Measurements from ENCODE around the gene STRBP. TPM values are rescaled to one million over a fixed set of nuclear protein-coding genes. Genes with fewer than 3 reads are reported as not detected.
A peak's percentile ranks its signal among the peaks of the same experiment; 100 is the strongest.

STRBP gene
- polyA plus RNA-seq, 5 donors = 30.4 to 38.3 (median 37.5) TPM

- DNase-seq = no peak
These were observed 169.3 kb downstream of the STRBP start for GRCh38 chr9:123099042-123099441.

DNA sequence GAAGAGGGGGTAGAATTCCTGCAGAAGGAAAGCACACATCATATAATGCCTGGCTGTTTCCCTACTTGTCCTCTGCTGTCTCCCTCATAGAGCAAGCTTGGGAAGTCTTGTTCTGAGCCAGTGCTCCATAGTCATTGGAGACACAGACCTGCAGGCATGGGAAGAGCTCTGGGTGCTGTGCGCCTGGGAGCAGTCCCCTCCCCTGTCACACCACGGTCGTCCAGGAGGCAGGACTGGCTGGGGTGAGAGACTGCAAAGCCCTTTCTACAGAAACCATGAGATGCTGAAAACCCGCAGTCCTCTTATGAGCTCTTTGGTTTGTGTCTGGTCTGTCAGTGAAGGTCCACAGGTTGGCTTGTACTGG lies 170.3 kb downstream of the STRBP start:
- no peak for DNase-seq

DNA sequence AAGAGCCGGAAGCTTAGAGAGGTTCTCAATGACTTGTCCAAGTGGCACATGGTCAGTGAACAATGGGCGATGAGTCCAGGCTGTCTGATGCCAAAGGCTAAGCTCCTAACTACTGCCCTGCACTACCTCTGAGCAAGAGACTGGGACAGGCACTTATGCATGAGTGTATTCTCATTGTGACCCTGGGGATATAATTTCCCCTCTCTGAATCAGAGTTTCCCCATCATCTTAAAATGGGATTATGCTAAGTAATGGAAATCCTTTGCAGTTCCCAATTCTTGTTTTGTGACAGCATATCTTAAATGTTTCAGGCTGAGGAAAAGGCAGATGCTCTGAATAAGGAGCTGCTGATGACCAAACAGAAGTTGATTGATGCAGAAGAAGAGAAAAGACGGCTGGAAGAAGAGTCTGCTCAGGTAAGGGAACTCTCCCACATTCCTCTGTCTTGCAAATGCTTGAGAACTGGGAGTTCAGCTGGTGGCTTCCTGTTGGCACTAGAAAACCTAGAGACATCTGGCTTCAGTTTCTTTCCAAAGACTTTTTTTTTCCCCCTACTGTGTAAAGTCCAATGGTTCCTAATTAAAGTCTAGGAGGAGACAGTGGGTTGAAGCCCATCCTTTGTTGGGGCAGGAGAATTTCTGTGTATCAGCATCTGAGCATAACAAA lies 170.8 kb downstream of the STRBP start:
- DNase-seq = no peak

- DNase-seq = no peak
These were observed 171.4 kb downstream of the STRBP start for GRCh38 chr9:123096987-123097386.

DNA sequence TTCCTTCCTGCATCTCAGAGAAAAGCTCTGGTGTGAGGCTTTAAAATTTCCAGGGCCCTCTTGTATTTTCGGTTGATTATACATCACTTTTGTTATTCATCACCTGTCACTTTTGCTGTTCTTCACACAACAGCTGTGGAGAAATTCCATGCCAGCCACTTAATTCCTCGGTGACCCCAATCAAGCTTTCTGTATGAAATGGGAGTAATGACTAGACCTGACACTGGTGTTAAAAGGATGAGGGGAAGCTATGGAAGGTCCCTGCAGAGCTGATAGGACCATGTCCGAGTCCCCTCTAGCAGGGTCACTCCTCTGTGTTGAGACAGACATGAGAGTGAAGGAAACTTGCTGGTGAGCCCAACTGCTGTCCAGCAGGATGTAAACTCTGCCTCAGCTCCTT lies 175.2 kb downstream of the STRBP start:
- DNase-seq = no peak

- DNase-seq = no peak
These were observed 176.9 kb downstream of the STRBP start for GRCh38 chr9:123091459-123091858.

DNA sequence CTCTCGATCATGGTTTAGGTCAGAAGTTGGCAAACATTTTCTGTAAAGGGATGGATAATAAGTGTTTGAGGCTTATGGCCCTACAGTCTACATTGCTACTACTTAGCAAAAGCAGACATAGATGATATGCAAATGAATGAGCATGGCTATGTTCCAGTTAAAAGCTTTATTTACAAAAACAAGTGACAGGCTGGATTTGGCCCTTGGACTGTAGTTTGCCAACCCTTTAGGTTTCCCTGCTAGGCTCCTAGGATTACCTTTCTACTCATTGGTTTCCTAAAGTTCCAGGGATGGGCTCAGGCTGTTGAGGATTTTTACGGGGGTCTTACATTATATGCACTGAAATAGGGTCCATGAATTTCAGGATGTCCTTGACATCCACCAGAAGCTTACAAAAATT lies 177.4 kb downstream of the STRBP start:
- DNase-seq = no peak

GRCh38 chr9:123090198-123090896 lies 178.0 kb downstream of the STRBP start:
- DNase-seq = no peak

GRCh38 chr9:123089790-123090189 lies 178.6 kb downstream of the STRBP start:
- no peak for DNase-seq

GRCh38 chr9:123089040-123089439 lies 179.3 kb downstream of the STRBP start:
- DNase-seq = no peak

- no peak for DNase-seq
These were observed 181.0 kb downstream of the STRBP start for GRCh38 chr9:123087359-123087888.

GRCh38 chr9:123085916-123086315 lies 182.5 kb downstream of the STRBP start:
- no peak for DNase-seq

DNA sequence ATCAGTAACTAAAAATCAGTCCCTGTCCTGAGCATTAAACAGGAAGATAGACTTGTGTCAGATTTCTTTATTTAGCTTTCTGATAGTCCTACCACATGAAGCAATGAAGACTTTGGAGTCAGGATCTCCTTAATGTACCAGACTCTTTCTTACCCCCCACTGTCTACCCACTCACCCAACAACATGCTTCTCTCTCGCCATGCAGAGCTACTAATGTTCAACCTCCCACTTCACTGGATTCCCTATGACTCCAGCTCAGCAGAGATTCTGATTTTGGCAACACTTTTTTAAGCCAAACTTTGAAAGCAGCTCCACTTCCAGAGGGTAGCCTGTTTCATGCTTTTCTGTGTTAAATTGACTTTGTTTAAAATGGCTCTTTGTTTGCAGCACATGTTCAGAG lies 184.1 kb downstream of the STRBP start:
- no peak for DNase-seq

- no peak for DNase-seq
These were observed 184.7 kb downstream of the STRBP start for GRCh38 chr9:123083680-123084079.

GRCh38 chr9:123081824-123082223 lies 186.6 kb downstream of the STRBP start:
- DNase-seq = peak in 1 of 2 donors; percentile 22

GRCh38 chr9:123080444-123080843 lies 187.9 kb downstream of the STRBP start:
- DNase-seq = no peak

- no peak for DNase-seq
These were observed 193.8 kb downstream of the STRBP start for GRCh38 chr9:123074628-123075027.

DNA sequence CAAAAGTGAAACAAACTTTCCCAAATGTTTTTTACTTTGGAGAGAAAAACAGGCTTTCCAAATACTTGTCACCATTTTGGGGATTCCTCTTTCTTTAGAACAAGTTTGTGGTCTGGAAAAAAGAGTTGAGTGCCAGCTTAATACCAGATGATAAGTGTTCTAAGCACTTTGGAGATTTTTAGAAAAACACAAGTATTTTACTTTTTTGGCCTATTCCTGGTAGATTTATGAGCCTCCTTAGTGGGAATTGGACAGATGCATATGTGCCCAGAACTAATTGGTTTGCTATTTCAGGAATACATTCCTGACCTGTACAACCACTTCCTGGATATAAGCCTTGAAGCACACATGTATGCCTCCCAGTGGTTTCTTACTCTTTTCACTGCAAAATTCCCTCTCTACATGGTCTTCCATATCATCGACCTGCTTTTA lies 194.4 kb downstream of the STRBP start:
- no peak for DNase-seq

DNA sequence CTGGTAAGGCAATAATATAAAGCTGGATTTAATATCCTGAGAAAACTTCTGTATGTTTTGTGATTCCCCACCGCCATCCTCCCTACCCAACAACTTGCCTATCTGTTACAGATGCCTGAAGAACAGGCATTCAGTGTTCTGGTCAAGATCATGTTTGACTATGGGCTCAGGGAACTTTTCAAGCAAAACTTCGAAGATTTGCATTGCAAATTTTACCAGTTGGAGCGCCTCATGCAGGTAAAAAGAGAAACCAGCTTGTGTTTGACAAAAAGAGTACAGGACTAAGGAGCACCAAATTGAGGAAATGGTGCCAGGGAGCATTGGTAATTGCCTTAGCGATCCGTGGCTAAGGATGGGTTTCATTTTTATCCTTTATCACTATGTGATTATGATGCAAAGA lies 194.9 kb downstream of the STRBP start:
- DNase-seq = no peak

GRCh38 chr9:123072407-123072995 lies 195.9 kb downstream of the STRBP start:
- DNase-seq = no peak
